Spinal cord (tissue), 10 donors: ENCODE results near the gene ADK. TPM values are rescaled to one million over a fixed set of nuclear protein-coding genes. Genes with fewer than 3 reads are reported as not detected.

ENCODE experiments used
- DNase-seq, 6 donors: peaks; one replicate each; pipeline versions ENCODE4 v3.0.0 to v3.0.0-alpha.2; 2013 to 2015; ENCODE audit warnings: low spot score in 6 of 6, low read depth in 4 of 6
- H3K27ac ChIP-seq: one replicate; pipeline ENCODE4 v1.5.1; 2013; ENCODE audit warnings: low read depth, low read length, control low read depth
- H3K27me3 ChIP-seq: one replicate; pipeline ENCODE4 v1.6.1; 2013; ENCODE audit warnings: low read length; ENCODE audit not compliant: control insufficient read depth, insufficient read depth
- H3K36me3 ChIP-seq: one replicate; pipeline ENCODE4 v1.6.1; 2013; ENCODE audit warnings: low read length; ENCODE audit not compliant: control insufficient read depth, insufficient read depth
- H3K4me1 ChIP-seq: one replicate; pipeline ENCODE4 v1.6.1; 2013; ENCODE audit warnings: low read length; ENCODE audit not compliant: control insufficient read depth, insufficient read depth
- H3K4me3 ChIP-seq: one replicate; pipeline ENCODE4 v1.5.1; 2013; ENCODE audit warnings: low read depth, low read length, control low read depth
- H3K9me3 ChIP-seq: one replicate; pipeline ENCODE4 v1.6.1; 2013; ENCODE audit warnings: low read length; ENCODE audit not compliant: control insufficient read depth, insufficient read depth
- WGBS: methylation state at CpG from one replicate; pipeline ENCODE4 v1.1.5; 2013; ENCODE audit warnings: missing lambda C conversion rate; ENCODE audit not compliant: insufficient coverage; 5-methylcytosine and 5-hydroxymethylcytosine counted together
- polyA plus RNA-seq, 2 donors: library from polyadenylated mRNA; unstranded; fragments of 120-200 nt; gene quantifications; one replicate each; pipeline ENCODE4 v1.2.1, GENCODE V29; 2013; ENCODE audit not compliant: insufficient read length in 2 of 2
- total RNA-seq, 2 donors: library from RNA; depleted of rRNA in 1 of 2; stranded (reverse); fragments of 120-200 nt in 1 of 2; fragments of >200 nt in 1 of 2; gene quantifications; one replicate each; pipeline versions ENCODE4 v1.2.3 to v1.2.4, GENCODE V29; 2013 to 2014
- donor health status: healthy.

Gene ADK
- total and polyA plus RNA-seq, 4 donors = 46.9 to 58.9 (median 51.1) TPM

GRCh38 chr10:74644738-74645137 lies 493.7 kb downstream of the ADK start:
- no CpG with 5 or more reads among the region's 2 CpGs for WGBS
- H3K9me3 ChIP-seq = no peaks in the 10 kb centered on the region
- H3K4me3 ChIP-seq = no peak overlapping the region
- no peaks in the 10 kb centered on the region for H3K27me3 ChIP-seq
- no peaks in the 10 kb centered on the region for H3K4me1 ChIP-seq
- H3K36me3 ChIP-seq = no peaks in the 10 kb centered on the region
- no peak for DNase-seq
- no peak overlapping the region for H3K27ac ChIP-seq

- WGBS = no CpG with 5 or more reads among the region's 3 CpGs
- H3K36me3 ChIP-seq = no peaks in the 10 kb centered on the region
- peak in 1 of 6 donors; percentile 16 for DNase-seq
- no peak overlapping the region for H3K27ac ChIP-seq
- no peaks in the 10 kb centered on the region for H3K9me3 ChIP-seq
- H3K4me3 ChIP-seq = no peak overlapping the region
- no peaks in the 10 kb centered on the region for H3K4me1 ChIP-seq
- no peaks in the 10 kb centered on the region for H3K27me3 ChIP-seq
Measured at GRCh38 chr10:74645692-74646091, 494.7 kb downstream of the ADK start.

- no CpG with 5 or more reads among the region's 1 CpG for WGBS
- H3K4me3 ChIP-seq = no peak overlapping the region
Measured at GRCh38 chr10:74650613-74651012, 499.6 kb downstream of the ADK start.

GRCh38 chr10:74651565-74651964 lies 500.5 kb downstream of the ADK start:
- DNase-seq = no peak
- Histone ChIP-seq H3K27me3 (no peaks in the 10 kb centered on the region), H3K36me3 (peaks cover 4% of the 10 kb centered on the region), H3K9me3 (no peaks in the 10 kb centered on the region), H3K4me1 (no peaks in the 10 kb centered on the region), H3K27ac (no peak overlapping the region), H3K4me3 (no peak overlapping the region)

More at GRCh38 chr10:74650613-74651012, 499.6 kb downstream of the ADK start:
- Histone ChIP-seq H3K4me1 (no peaks in the 10 kb centered on the region), H3K27me3 (no peaks in the 10 kb centered on the region), H3K36me3 (peaks cover 3% of the 10 kb centered on the region), H3K9me3 (no peaks in the 10 kb centered on the region), H3K27ac (no peak overlapping the region)
- DNase-seq = no peak

- Histone ChIP-seq H3K4me1 (no peaks in the 10 kb centered on the region), H3K36me3 (peaks cover 4% of the 10 kb centered on the region), H3K9me3 (no peaks in the 10 kb centered on the region), H3K4me3 (no peak overlapping the region), H3K27ac (no peak overlapping the region), H3K27me3 (no peaks in the 10 kb centered on the region)
- WGBS = 100% methylated on average over 2 of the region's 7 CpGs
- DNase-seq = no peak
Measured at GRCh38 chr10:74652664-74653063, 501.6 kb downstream of the ADK start.

GRCh38 chr10:74658511-74658910 lies 507.5 kb downstream of the ADK start:
- Histone ChIP-seq H3K4me3 (no peak overlapping the region), H3K9me3 (no peaks in the 10 kb centered on the region), H3K27ac (no peak overlapping the region), H3K27me3 (no peaks in the 10 kb centered on the region), H3K36me3 (peaks cover 4% of the 10 kb centered on the region), H3K4me1 (no peaks in the 10 kb centered on the region)
- no peak for DNase-seq
- 77% methylated on average over 2 of the region's 5 CpGs for WGBS

- DNase-seq = no peak
- Histone ChIP-seq H3K4me1 (no peaks in the 10 kb centered on the region), H3K36me3 (no peaks in the 10 kb centered on the region), H3K27me3 (no peaks in the 10 kb centered on the region), H3K27ac (no peak overlapping the region), H3K4me3 (no peak overlapping the region), H3K9me3 (no peaks in the 10 kb centered on the region)
- 100% methylated on average over 3 of the region's 3 CpGs for WGBS
Measured at GRCh38 chr10:74662635-74663034, 511.6 kb downstream of the ADK start.

- WGBS = 63% methylated on average over 1 of the region's 3 CpGs
- Histone ChIP-seq H3K27ac (no peak overlapping the region), H3K9me3 (no peaks in the 10 kb centered on the region), H3K4me3 (no peak overlapping the region), H3K36me3 (peaks cover 9% of the 10 kb centered on the region), H3K4me1 (no peaks in the 10 kb centered on the region), H3K27me3 (no peaks in the 10 kb centered on the region)
- DNase-seq = no peak
Measured at GRCh38 chr10:74669210-74669609, 518.2 kb downstream of the ADK start.

GRCh38 chr10:74671716-74672115 lies 520.7 kb downstream of the ADK start:
- no peak for DNase-seq
- Histone ChIP-seq H3K4me3 (no peak overlapping the region), H3K9me3 (no peaks in the 10 kb centered on the region), H3K27ac (no peak overlapping the region), H3K4me1 (no peaks in the 10 kb centered on the region), H3K27me3 (no peaks in the 10 kb centered on the region), H3K36me3 (peaks cover 9% of the 10 kb centered on the region)
- no CpG with 5 or more reads among the region's 3 CpGs for WGBS

GRCh38 chr10:74672430-74673165 lies 521.6 kb downstream of the ADK start:
- Histone ChIP-seq H3K27me3 (no peaks in the 10 kb centered on the region), H3K4me1 (no peaks in the 10 kb centered on the region), H3K9me3 (no peaks in the 10 kb centered on the region), H3K36me3 (peaks cover 11% of the 10 kb centered on the region), H3K27ac (no peak overlapping the region), H3K4me3 (no peak overlapping the region)
- no peak for DNase-seq
